ENCODE data around the gene CRISPLD2.

The CRISPLD2 gene

GRCh38 chr16:84825896-84826557, 6.2 kb downstream of the CRISPLD2 start:
- DNase-seq (ENCODE audit: extremely low read depth, low read depth) = no peak
- TF ChIP-seq CTCF (IDR thresholded peaks at IDR 0.05; ENCODE audit: low read depth, low read length, missing control alignments) = no peak
- no peak overlapping the region for H3K4me3 ChIP-seq (replicated peaks; ENCODE audit: low read depth, low read length)

GRCh38 chr16:84826558-84826941, 6.8 kb downstream of the CRISPLD2 start:
- no peak for DNase-seq (ENCODE audit: extremely low read depth, low read depth)

GRCh38 chr16:84827131-84827574, 7.4 kb downstream of the CRISPLD2 start:
- TF ChIP-seq CTCF (IDR thresholded peaks at IDR 0.05; ENCODE audit: low read depth, low read length, missing control alignments) = no peak
- no peak overlapping the region for H3K4me3 ChIP-seq (replicated peaks; ENCODE audit: low read depth, low read length)
- DNase-seq (ENCODE audit: extremely low read depth, low read depth) = no peak

More at GRCh38 chr16:84826558-84826941, 6.8 kb downstream of the CRISPLD2 start:
- TF ChIP-seq CTCF (IDR thresholded peaks at IDR 0.05; ENCODE audit: low read depth, low read length, missing control alignments) = no peak
- H3K4me3 ChIP-seq (replicated peaks; ENCODE audit: low read depth, low read length) = no peak overlapping the region

GRCh38 chr16:84827897-84828296, 8.1 kb downstream of the CRISPLD2 start:
- DNase-seq (ENCODE audit: extremely low read depth, low read depth) = no peak
- TF ChIP-seq CTCF (IDR thresholded peaks at IDR 0.05; ENCODE audit: low read depth, low read length, missing control alignments) = no peak
- H3K4me3 ChIP-seq (replicated peaks; ENCODE audit: low read depth, low read length) = no peak overlapping the region

DNA sequence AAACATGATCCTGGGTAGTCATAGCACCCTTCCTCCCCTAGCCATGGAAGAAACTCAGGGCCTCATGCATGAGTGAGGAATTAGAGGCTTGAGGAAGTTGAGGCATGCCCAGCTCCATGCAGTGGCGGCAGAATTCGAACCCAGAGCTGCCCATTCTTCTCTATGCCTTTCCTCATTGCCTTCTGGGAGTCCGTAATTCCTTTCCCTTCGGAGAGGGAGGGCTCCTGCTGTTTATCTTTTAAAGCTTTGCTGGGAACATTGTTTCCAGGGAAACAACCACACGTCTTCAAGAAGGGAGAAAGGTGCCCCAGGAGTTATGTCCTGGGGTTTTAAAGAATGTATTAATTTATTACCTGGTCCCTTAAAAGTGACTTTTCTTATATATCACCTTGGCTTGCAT, 8.5 kb downstream of the CRISPLD2 start:
- no peak for TF ChIP-seq CTCF (IDR thresholded peaks at IDR 0.05; ENCODE audit: low read depth, low read length, missing control alignments)
- no peak overlapping the region for H3K4me3 ChIP-seq (replicated peaks; ENCODE audit: low read depth, low read length)
- no peak for DNase-seq (ENCODE audit: extremely low read depth, low read depth)

- no peak for DNase-seq (ENCODE audit: extremely low read depth, low read depth)
- no peak overlapping the region for H3K4me3 ChIP-seq (replicated peaks; ENCODE audit: low read depth, low read length)
- TF ChIP-seq CTCF (IDR thresholded peaks at IDR 0.05; ENCODE audit: low read depth, low read length, missing control alignments) = no peak
Observed at GRCh38 chr16:84829168-84829965, 9.6 kb downstream of the CRISPLD2 start.
